HT-29 (cell line): ENCODE data around the gene CANT1. TPM values are rescaled to one million over a fixed set of nuclear protein-coding genes. Genes with fewer than 3 reads are reported as not detected.

ENCODE experiments used
- DNase-seq: peaks from one replicate; pipeline ENCODE4 v3.0.0-alpha.2; 2015; ENCODE audit warnings: low spot score
- total RNA-seq: library from RNA; depleted of rRNA; stranded (reverse); fragments of >200 nt; shearing (Covaris generic); gene quantifications from 2 replicates; pipeline ENCODE4 v1.2.3, GENCODE V29; 2014

Gene CANT1
- total RNA-seq, 1 experiment from 2014 or later: 89.2 TPM

DNA sequence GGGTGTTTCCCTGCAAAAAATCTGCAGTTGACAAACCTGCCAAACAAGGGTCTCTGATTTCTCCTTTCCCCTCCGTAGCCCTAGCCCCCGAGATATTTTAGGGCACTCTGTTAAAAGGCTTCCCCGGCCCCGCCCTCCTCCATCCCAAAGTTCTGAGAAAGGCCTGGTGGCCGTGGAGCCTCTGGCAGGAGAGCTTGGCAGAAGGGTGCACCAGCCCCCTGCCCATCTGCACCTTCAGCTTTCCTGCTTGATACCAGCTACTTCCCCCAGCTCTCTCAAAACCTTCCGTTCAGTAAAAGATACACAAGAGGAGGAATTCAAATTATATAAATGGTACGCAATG lies 711 bp upstream of the CANT1 start:
- no peak for DNase-seq

GRCh38 chr17:79008666-79009387 lies 737 bp downstream of the CANT1 start:
- no peak for DNase-seq

DNA sequence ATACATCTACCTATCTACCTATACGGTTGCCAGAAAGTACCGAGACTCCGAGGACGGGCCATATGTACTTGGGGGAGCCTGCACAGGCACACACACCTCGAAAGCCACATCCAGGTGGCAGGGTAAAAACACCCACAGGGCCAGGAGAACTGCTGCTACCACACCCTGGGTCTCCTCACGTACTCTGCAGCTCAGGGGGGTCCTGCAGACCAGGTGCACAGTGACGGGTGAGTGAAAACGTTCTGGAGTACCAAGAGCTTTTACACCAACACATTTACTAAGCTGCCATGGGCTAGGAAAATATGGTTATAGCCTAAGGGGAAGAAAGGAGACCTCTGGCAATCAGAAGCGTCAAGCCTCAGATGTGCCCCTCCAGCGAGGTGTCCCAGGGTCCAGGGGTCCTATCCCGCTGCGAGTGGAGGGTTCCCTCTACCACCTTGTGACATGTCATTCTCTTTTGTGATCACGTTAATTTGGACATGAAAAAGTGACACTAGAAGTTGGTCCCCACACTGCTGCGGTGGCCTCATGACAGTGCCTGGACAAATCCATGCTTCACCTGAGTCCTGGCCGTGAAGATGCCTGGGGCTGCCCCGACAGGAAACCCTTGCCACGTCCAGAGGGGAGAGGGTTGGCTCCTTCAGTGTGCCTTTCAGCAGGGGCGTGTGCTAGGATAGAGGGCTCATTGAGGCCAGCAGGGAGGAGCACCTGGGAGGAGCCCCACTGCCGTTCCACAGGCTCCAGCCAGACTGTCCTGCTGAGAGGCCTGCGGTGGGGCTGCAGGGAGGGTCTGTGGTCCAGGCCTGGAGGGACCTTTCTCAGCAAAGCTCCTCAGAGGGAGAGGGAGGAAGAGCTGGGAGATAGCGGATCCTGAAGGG lies 1.8 kb downstream of the CANT1 start:
- no peak for DNase-seq

- no peak for DNase-seq
Observed at GRCh38 chr17:79006794-79007503, 2.6 kb downstream of the CANT1 start.

GRCh38 chr17:79006046-79006445 lies 3.5 kb downstream of the CANT1 start:
- DNase-seq: peak; percentile 32

DNA sequence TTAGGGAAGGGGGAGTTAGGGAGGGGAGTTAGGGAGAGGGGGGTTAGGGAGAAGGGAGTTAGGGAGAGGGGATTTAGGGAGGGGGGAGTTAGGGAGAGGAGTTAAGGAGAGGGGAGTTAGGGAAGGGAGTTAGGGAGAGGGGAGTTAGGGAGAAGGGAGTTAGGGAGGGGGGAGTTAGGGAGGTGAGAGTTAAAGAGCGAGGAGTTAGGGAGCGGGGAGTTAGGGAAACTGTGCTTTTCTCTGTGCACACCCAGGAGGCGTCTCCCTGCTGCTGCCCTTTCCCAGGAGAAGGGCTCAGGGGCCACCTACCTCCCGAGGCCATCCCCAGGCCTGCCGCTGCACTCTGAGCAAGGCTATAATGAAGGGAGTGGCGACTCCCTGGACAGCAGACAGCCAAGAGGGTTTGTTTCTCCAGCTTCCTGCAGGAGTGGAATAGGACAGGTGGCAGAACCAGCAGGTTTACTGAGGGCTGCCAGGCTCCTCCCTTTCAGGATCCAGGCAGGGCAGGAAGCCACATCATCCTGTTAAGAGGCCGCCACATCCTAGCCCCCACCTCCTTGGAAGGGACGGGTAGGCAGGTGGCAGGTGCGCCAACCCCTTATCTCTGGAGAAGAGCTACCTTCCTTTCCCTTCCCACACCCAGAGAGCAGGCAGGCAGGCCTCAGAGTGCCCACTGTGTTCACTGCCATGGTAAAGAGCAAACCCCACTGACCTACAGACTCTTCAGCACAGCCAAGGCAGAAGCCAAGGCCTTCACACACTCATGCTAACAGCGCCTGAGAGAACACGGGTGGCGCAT lies 4.3 kb downstream of the CANT1 start:
- peak; percentile 82 for DNase-seq

GRCh38 chr17:79003661-79004411 lies 5.7 kb downstream of the CANT1 start:
- no peak for DNase-seq

- no peak for DNase-seq
Observed at GRCh38 chr17:79002796-79003593, 6.6 kb downstream of the CANT1 start.

DNA sequence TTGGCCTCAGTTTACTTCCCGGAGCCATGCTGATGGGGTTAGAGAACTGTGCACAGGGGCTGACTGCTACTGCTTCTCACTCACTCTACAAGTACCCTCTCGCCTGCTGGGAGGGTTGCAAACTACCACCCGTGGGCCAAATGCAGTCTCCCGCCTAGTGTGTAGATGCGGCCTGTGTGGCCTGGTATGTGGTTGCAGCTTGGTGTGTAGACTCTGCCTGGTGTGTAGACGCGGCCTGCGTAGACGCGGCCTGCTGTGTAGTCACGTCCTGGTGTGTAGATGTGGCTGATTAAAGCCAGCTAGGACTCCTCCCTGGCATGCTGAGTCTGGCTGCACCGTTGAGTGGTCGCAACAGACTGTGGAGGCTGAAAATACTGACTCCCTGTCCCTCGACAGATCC lies 7.3 kb downstream of the CANT1 start:
- DNase-seq: no peak

- no peak for DNase-seq
Observed at GRCh38 chr17:79001190-79002020, 8.2 kb downstream of the CANT1 start.

DNA sequence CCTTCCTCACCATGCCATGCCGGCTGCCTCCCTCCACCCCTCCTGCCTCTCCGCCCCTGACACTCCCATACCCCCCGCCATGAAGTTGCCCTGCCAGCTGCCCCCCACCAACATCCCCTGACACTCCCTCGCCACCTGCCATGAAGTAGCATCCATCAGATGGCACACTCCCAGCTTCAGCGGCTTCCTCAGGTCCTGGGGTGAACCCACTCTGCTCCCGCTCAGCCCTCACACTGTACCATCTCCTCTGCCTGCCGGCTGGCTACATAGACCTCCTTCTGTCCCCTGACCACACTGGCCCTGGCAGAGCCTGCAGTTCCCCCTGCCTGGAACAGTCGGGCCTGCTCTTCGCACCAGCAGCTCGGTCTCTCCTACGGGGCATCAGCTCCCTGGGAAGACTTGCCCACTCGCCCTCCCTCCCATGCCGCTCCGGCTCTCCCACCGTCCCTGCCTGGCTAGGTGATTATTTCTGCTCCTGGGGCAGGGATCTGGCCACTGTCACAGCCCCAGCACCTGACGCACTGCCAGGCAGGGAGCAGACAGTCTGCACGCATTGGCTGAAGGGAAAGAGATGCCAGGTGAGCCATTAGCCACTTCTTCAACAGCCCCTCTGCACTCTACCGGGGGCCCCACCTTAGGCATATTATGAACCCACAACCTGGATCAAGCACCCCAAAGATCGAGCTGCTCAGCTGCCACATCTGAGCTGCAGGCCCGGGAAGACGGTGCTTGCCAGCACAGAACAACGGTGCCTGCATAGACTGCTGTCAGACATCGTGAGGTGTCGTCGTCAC lies 9.0 kb downstream of the CANT1 start:
- DNase-seq: no peak

GRCh38 chr17:78999947-79000395 lies 9.6 kb downstream of the CANT1 start:
- DNase-seq: no peak

GRCh38 chr17:78999056-78999768 lies 10.4 kb downstream of the CANT1 start:
- DNase-seq: peak; percentile 14

DNA sequence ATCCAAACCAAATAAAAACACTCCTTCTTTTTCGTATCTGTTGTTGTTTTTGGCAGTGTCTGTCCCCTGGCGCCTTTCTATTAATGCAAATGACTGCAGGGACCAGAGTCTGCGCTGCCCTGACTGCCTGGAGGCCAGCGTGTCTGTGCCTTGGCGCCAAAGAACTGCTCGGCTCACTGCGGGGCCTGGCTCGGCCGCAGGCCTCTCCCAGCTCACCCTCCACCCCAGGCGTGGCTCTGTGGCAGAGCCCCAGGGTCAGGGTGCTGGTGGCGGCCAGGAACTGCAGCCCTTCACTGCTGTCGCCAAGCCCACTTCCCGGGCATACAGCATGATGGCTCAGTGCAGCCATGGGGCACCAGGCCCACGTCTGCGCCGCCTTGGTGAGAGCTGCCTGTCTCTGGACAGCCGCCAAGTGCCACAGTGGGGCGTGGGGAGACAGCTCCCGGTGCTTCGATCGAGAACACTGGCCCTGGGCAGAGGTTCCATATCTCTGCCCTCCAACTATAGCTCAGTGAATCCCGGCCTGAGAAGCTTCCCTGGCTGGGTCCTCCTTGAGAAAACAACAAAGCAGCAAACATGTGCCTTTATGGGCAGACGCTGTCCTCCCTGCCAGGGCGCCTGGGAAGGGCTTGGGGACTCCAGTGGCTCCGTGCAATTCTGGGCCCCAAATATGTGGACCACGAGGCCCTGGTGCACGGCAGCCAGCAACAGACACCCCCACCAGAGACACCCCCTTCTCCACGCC lies 11.1 kb downstream of the CANT1 start:
- DNase-seq: peak; percentile 89

- no peak for DNase-seq
Observed at GRCh38 chr17:78997881-78998280, 11.7 kb downstream of the CANT1 start.

- no peak for DNase-seq
Observed at GRCh38 chr17:78997231-78997741, 12.3 kb downstream of the CANT1 start.
